Measurements from ENCODE around the gene ATL2. TPM values are rescaled to one million over a fixed set of nuclear protein-coding genes. Genes with fewer than 3 reads are reported as not detected.

The ATL2 gene
- total RNA-seq, 4 donors from 2014 or later: 51.5 to 75.8 (median 65.2) TPM

GRCh38 chr2:38279201-38279600 is 97.9 kb downstream of the ATL2 start:
- TF ChIP-seq, protein P1, sequence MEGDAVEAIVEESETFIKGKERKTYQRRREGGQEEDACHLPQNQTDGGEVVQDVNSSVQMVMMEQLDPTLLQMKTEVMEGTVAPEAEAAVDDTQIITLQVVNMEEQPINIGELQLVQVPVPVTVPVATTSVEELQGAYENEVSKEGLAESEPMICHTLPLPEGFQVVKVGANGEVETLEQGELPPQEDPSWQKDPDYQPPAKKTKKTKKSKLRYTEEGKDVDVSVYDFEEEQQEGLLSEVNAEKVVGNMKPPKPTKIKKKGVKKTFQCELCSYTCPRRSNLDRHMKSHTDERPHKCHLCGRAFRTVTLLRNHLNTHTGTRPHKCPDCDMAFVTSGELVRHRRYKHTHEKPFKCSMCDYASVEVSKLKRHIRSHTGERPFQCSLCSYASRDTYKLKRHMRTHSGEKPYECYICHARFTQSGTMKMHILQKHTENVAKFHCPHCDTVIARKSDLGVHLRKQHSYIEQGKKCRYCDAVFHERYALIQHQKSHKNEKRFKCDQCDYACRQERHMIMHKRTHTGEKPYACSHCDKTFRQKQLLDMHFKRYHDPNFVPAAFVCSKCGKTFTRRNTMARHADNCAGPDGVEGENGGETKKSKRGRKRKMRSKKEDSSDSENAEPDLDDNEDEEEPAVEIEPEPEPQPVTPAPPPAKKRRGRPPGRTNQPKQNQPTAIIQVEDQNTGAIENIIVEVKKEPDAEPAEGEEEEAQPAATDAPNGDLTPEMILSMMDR (IDR thresholded peaks at IDR 0.05; ENCODE audit: low read depth): no peak

- TF ChIP-seq, protein P1 (IDR thresholded peaks at IDR 0.05; ENCODE audit: low read depth): no peak
Measured at GRCh38 chr2:38277245-38278116, 99.6 kb downstream of the ATL2 start.

DNA sequence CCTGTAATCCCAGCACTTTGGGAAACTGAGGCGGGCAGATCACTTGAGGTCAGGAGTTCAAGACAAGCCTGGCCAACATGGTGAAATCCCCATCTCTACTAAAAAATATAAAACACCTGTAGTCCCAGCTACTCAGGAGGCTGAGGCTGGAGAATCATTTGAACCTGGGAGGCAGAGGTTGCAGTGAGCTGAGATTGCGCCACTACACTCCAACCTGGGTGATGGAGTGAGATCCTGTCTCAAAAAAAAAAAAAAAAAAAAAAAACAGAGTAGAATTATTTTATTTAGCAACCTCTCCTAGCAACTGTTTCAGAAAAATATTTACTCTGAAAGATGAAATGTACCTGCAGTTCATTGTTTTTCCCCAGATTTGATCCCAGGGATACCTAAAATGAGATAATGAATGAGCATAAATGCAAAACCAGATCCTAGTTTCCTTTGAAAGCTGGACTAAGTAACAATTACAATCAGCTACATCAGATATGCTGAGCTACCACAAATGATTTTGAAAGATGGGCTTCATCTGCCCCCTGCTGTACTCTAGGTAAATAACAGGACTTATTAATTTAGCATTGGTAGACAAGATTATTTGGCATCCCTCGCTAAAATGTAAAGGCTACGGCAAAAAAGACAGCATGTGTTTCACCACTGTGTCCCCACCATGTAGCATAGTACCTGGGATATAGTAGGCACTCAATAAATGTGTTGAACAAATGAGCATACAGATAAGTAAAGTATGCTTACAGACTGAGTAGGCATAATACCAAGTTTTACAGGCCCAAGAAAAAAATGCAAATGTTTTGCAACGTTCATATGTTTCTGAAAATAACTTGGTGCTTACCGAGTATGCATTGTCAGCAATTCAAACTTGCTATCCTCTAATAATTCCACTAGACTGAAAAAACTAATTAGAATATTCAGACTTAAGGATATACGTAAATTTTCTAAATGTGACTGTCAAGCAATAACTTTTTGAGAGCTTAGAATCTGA is 102.5 kb downstream of the ATL2 start:
- TF ChIP-seq, protein P1 (IDR thresholded peaks at IDR 0.05; ENCODE audit: low read depth): no peak

- TF ChIP-seq, protein P1 (IDR thresholded peaks at IDR 0.05; ENCODE audit: low read depth): no peak
Measured at GRCh38 chr2:38271697-38272096, 105.4 kb downstream of the ATL2 start.

- TF ChIP-seq, protein P1 (IDR thresholded peaks at IDR 0.05; ENCODE audit: low read depth): no peak
Measured at GRCh38 chr2:38269421-38269820, 107.7 kb downstream of the ATL2 start.

- TF ChIP-seq, protein P1 (IDR thresholded peaks at IDR 0.05; ENCODE audit: low read depth): no peak
Measured at GRCh38 chr2:38268691-38269327, 108.3 kb downstream of the ATL2 start.

All from subcutaneous adipose tissue (tissue), 4 donors.